ENCODE results near the gene AP1M1. TPM values are rescaled to one million over a fixed set of nuclear protein-coding genes. Genes with fewer than 3 reads are reported as not detected.

The AP1M1 gene
- total RNA-seq, 2 donors from 2014 or later, result 48.1 to 52.6 TPM

DNA sequence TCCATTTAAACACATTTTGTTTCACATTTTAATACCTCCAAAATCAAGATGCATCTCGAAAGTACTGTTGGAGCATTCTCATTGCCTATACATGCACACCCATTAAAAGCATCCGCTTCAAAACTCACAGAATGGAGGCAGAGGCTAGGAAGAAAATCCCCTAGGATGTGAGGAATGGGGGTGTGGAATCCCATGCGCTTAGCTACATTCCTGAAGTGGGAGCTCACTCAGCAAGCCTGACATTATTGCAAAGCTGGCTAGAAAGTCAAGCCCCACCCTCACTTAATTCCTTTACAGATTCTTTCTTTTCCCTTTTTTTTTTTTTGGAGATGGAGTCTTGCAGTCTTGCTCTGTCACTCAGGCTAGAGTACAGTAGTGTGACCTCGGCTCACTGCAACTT is 17.1 kb upstream of the AP1M1 start:
- no peak for DNase-seq
- intact Hi-C loops (cut with DNase I), result loop anchor here (5.0 to 10.0 kb wide), 3 partner anchors 66 to 598 kb away; partner anchors contain the start of gene RAB8A (in 1 of the 2)
- no peak for ATAC-seq

DNA sequence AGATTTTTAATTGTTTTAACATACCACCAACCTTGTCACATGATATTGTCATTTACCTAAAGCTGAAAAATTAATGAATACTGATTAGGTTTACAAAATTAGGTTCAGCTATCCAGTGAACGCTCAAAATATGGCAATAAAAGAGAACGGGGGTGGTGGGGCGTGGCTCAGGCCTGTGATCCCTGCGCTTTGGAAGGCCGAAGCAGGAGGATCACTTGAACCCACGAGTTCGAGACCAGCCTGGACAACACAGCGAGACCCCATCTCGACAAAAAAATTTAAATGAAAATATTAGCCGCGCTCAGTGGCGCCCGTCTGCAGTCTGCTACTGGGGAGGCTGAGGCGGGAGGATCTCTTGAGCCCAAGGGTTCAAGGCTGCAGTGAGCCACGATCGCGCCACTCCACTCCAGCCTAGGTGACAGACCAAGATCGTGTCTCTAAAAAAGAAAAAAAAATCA is 13.0 kb upstream of the AP1M1 start:
- ATAC-seq (no peak), DNase-seq (no peak)
- intact Hi-C loops (cut with DNase I), result loop anchor here (5.0 to 10.0 kb wide), 3 partner anchors 70 to 602 kb away; partner anchors contain the start of gene RAB8A (in 1 of the 2)

DNA sequence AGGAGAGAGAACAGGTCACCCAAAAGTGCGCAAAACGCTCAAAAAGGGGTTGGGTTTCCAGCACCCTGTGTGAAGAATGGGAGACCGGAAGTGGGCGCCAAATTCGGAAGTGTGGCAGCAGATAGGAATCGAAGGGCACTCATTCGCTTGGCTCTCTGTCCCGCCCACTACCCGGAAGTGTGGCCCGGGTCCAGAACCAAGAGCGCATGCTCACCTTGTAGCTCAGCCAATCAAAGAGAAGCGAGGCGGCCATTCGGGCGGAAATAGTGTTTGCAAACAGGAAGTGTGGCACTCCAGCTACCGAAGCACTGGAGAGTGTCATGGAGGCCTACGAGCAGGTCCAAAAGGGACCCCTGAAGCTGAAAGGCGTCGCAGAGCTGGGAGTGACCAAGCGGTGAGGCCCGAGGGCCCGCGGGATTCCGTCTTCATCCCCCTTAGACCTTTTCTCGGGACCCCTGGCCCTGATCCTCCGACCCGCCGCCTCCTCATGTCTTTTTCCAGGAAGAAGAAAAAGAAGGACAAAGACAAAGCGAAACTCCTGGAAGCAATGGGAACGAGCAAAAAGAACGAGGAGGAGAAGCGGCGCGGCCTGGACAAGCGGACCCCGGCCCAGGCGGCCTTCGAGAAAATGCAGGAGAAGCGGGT is 12.5 kb upstream of the AP1M1 start, which contains the start of gene FAM32A:
TSS of gene FAM32A (plus strand) at position 288 of the 645 bp plus-strand sequence. CDS start at position 321, 33 bp downstream.
- DNase-seq (peak; percentile 99), ATAC-seq (peak; percentile 98)
- intact Hi-C loops (cut with DNase I), result loop anchor here in 1 of 2 donors (10.0 kb wide), 1 partner anchor 70 kb away; the partner anchor contains the start of gene RAB8A

DNA sequence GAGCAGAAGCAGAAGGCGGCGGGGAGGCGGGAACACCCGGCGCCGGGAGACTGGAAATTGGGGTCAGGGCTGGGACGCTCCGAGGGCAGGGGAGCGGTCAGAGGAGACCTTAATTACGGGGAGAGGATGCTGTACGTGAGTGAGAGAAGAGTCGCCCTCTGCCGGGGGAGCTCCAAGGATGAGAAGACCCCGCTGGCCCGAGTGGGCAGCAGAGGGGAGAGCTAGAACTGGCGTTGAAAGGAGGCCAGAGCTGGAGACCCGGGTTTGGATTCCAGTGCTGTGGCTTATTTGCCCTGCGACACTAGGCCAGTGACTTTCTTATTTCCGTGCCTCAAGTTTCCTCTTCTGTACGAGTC is 12.0 kb upstream of the AP1M1 start:
- intact Hi-C loops (cut with DNase I), result loop anchor here in 1 of 2 donors (10.0 kb wide), 1 partner anchor 71 kb away; the partner anchor contains the start of gene RAB8A
- peak; percentile 27 to 42 for ATAC-seq
- DNase-seq, result peak; percentile 48

DNA sequence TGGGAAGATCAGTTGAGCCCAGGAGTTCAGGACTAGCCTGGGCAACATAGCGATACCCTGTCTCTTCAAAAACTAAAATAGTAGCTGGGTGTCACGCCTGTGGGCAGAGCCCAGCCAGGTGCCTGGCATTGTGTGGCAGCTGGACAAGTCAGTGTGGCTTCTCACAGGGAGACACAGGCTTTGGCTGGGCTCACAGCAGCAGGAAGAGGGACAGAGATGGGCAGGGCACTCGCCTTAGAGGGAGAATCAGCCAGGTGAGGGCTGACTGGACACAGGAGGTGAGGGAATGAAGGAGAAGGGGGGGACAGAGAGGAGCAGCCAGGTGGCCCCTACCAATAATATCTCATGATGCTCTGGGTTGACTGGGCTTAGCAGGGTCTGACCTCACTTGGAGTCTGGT is 9.2 kb upstream of the AP1M1 start:
- ATAC-seq (no peak), DNase-seq (no peak)
- intact Hi-C loops (cut with DNase I), result loop anchor here in 1 of 2 donors (10.0 kb wide), 1 partner anchor 74 kb away; the partner anchor contains the start of gene RAB8A

DNA sequence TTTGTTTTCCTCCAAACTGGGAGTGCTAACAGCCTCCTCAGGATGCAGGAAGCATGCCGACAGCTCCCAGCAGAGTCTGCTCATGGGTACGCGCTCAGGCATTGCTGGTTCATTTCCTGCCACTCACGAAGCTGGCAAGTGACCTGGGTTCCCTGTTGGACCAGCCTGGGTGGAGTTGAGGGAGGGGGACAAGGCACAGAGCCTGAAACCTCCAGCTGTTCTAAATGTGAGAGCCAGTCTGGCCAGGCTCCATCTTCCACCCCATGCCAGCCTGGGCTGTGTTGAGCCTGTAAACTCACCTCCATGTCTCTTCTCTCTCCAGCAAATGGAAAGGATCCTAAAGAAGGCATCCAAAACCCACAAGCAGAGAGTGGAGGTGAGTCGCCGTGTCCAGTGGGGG is 7.5 kb upstream of the AP1M1 start:
- no peak for ATAC-seq
- no peak for DNase-seq
- intact Hi-C loops (cut with DNase I), result no loop called here

DNA sequence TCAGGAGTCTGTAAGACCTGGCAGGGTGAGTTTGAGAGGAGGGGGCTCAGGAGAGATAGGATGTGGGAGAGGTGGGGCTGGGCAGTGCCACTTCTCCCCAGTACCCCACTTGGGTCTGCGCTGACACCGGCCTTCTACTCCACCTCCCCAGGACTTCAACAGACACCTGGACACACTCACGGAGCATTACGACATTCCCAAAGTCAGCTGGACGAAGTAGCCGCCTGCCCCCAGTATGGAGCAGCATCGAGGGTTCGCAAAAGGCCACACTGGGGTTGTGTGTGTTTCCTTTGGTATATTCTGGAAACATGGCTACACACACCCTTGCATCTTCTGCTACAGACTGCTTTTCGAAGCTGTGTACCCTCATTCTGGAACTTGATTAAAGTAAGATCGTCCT is 7.0 kb upstream of the AP1M1 start:
- intact Hi-C loops (cut with DNase I), result no loop called here
- ATAC-seq (no peak), DNase-seq (no peak)

DNA sequence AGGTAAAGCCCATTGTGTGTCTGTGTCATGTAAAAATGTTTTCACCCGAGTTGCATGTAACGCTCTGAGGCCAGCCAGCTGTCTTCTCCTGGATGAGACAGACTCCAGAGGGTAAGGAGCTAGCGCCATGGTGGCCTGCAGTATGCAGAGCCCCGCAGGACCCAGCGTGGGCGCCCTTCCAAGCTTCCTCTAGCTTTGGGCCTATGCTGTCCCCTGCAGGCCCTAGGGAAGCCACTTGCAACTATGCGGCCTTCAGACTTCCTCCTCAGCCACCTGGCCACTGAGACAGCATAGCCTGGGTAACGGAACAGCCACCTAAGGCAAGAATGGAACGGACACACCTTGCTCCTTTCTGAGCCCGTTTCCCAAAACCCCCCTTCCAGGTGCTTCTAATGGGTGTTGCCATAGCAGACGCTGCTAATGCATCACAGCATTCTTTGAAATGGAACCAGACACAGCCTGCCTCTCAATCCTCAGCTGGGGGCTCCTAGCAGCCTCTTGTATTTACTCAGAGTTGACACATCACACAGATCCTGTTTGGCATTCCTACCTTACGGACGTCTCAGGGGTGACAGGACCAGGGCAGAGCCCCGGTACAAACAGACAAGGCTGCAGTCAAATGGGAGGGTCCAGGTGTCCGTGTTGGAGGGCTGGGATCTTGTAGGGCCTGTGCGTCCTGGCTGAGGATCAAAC is 6.3 kb upstream of the AP1M1 start:
- intact Hi-C loops (cut with DNase I), result no loop called here
- ATAC-seq (no peak), DNase-seq (no peak)

DNA sequence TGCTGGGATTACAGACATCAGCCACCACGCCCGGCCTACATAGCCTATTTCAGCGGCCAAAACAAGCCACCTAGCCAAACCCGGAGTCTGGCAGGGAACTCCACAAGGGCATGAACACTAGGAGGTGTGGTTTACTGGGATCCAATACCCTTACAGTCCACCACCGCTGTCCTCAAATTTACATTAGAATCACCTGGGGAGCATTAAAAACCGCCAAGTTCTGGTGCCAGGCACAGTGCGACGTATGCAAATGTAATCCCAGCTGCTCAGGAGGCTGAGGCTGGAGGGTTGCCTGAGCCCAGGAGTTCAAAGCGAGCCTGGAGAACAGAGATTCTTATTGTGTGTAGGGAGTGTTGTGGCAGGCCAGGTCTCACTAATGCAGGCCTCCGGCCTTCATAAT is 4.2 kb upstream of the AP1M1 start:
- no peak for DNase-seq
- intact Hi-C loops (cut with DNase I), result no loop called here
- ATAC-seq, result no peak

DNA sequence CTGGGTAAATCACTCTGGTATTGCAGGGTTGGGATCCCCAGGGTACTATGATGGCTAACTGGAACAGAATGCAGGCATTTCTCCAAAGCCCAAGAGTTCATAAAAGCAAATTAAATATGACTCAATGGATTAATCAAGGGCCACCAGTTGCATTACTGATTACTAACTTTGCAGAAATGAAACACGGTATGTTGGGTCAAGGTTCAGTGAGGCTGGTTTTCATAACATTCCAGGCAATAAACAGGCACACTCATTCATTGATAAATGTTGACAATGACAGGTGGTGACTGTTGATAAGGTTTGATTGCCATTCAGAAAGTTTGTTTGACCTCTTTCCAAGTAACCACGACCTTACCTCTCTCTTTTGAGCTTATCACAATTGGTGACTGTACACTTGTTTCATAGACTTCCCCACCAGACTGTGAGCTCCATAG is 506 bp upstream of the AP1M1 start:
- DNase-seq, result no peak
- intact Hi-C loops (cut with DNase I), result no loop called here
- ATAC-seq, result no peak

DNA sequence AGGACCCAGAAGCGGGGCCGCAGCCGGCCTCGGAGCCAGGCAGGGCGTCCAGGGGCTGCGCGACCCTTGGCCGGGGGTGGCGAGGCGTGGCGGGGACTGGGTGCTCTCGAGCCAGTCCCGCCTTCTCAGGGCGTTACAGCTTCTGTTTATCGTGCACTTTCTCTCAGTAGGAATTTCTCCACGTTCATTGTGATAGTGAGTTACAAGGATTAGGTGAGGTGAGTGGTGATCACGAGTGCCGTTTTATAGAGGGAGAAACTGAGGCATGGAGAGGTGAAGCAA is 600 bp downstream of the AP1M1 start:
- intact Hi-C loops (cut with DNase I), result no loop called here
- no peak for DNase-seq
- ATAC-seq, result peak; percentile 3 to 26

DNA sequence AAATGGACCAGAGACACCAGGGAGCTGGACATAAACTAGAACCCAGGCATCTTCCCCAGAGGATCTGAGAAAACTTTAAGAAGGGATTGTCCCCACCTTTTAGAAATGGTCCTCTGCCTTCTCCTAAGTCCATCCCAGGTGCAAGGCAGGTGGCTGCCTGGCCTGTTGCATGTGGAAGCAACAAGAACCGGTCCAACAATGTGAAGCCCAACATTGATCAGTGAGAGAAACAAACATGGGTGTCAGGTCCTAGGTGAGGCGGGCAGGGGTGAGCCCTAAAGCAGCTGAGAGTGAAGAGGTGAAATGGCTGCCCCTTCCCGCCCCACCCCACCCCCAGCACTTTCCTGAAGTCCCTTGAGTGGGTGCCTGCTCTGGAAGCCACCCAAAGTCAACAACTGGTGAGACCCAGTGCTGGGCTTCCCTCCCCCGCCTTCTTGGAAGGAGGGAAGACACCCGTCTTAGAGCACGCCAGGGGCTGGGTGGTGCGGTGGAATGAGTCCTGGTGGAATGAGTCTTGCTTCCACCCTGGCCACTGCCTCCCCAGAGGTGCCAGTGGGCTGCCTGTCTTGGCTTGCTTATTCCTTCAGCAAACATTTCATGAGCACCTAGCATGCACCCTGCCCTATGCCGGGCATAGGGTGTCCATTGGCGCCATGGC is 1.7 kb downstream of the AP1M1 start:
- DNase-seq (no peak), ATAC-seq (no peak)
- intact Hi-C loops (cut with DNase I), result no loop called here

DNA sequence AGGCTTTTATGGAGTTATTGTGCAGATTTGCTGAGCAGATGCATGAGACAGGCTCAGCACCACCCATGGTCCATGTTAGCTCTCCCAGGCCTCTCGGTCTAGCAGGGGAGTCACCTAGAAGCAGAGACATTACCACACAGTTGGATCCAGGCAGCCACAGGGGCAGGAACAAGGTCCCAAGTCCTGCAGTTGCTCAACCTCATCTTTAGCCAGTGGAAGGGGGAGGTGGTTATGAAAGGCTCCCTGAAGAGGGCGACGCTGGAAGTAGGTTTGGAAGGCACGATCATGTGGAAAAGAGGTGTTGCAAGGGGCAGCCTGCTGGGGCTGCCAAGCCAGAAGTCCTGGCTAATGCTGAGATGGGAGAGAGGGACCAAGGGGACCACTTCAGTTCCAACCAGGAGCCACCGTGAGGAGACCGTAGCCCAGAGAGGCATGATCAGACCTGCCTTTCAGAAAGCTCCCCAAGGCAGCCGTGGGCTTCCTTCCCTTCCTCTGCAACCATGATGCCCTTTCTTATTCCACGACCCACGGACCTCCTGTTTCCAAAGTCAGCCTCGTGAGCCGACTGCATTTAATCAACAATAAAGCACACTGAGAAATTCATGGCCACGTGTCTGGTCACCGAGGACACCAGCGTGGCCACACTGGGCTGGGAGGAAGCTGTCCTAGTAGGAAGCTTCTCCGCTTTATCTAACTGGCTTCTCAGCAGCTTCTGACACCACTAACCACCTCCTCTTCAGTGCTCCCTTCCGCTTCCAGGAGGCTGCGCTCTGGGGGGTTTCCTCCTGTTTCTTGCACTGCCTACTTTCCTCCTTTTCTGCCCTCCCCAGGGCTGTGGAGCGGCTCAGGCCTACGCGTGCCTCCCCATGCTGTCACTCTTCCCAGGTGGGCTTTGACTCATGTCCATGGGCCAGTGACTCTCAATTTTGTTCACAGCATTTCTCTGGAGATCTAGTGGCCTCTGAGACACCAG is 2.6 kb downstream of the AP1M1 start:
- intact Hi-C loops (cut with DNase I), result no loop called here
- peak in 1 of 2 donors; percentile 21 for ATAC-seq
- DNase-seq, result no peak

DNA sequence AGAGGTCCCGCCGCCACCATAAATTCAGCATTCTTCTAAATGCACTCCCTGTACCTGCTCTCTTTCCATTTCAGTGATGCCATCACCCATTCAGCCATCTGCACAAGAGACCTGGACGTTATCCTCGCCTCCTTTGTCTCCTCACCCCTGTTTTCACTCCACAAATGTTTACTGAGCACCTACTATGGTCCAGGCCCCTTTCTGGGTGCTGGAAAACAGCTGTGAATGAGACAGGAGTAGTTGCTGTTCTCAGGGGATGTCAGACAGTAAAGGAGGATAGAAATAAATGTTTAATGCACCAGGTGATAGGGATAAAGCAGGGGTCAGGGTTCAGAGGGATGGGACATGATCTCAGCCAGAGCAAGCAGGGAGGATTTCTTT is 3.3 kb downstream of the AP1M1 start:
- intact Hi-C loops (cut with DNase I), result no loop called here
- no peak for DNase-seq
- ATAC-seq, result no peak

DNA sequence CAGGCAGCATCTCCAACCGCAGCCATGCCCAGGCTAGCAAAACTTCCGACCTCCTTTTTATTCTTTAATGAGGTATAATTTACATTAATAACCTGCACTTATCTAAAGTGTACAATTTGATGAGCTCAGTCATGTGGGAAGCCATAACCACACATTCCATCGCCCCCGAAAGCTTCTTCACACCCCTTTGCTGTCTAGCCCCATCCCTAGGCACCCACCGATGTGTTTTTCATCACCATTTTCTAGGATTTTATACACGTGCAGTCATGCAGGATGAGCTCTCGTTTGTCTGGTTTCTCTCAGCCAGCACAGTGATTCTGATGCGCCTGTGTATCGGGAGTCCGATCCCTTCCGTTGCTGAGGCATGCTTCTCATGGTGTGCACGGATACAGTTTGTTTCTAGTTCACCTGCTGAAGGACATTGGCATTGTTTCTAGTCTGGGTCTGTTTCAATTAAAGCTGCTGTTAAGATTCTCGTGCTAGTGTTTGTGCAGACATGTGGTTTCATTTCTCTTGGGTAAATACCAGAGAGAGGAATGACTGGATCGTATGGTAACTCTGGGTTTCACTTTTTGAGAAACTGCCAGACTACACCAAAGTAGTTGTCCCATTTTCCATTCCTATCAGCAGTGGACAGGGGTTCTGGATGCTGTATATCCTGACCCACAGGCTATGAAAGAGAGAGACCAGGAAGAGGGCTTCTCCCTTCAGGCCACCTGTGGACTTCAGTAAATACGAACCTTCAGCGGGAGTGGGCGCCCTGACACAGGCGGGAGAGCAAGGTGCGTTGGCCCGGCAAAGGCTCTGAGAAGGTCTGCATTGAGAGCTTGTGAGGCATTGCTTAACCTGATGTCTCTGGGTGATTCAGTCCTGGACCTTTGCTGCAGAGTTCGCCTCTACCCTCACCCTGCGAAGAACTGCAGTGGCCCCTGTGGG is 4.9 kb downstream of the AP1M1 start:
- ATAC-seq (no peak), DNase-seq (no peak)
- intact Hi-C loops (cut with DNase I), result no loop called here

DNA sequence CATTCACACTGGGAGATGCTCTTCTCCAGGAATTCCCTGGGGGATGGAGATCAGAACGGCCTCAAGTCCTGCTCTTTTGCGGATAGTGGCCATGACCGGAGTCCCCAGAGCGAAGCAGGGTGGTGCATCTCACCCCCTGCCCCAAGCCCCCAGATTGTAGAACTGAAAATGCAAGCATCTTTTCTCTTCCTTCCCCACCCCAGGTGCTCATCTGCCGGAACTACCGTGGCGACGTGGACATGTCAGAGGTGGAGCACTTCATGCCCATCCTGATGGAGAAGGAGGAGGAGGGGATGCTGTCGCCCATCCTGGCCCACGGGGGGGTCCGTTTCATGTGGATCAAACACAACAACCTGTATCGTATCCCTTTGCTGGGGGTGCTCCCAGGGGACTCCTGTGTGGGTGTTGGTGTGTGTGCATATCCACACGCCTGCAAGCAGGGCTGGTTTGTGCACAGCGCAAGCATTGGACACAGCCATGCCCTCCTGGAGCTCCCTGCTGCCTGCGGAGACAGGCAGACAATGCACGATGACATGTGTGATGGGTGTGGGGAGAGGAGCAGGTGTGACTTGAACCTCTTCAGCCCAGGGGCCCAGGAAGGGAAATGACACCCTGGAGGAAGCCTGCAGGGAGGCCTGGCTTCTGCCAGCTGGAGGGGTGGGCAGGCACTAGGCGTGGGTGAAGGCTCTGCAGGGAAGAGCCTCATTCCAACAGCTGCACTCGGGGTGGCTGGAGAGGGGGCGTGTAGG is 5.7 kb downstream of the AP1M1 start:
- DNase-seq (no peak), ATAC-seq (no peak)
- intact Hi-C loops (cut with DNase I), result no loop called here

DNA sequence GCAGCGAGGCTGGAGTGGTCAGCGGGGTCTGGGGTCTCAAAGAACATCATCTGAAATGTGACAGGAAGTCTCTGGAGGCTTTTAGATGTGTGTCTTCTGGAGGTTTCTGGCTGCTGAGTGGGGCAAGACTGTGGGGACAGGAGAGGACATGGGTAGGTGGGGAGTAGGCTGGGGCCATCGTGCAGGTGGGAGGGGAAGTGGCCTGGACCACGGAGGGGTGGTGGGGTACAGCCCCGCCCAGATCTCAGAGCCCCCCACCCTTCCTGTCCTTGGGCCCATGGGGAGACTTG is 6.2 kb downstream of the AP1M1 start:
- ATAC-seq (no peak), DNase-seq (no peak)
- intact Hi-C loops (cut with DNase I), result no loop called here
